PFSK-1 (cell line): ENCODE results near the gene HLCS.

ENCODE experiments used
- FOXP2 ChIP-seq: optimal IDR thresholded peaks from 2 replicates; pipeline ENCODE3; 2011; ENCODE audit warnings: borderline replicate concordance, control low read depth, inconsistent platforms; ENCODE audit not compliant: insufficient read depth; ENCODE audit errors: extremely low read length, extremely low read depth
- POLR2AphosphoS5 ChIP-seq: IDR thresholded peaks from 2 replicates; pipeline ENCODE4 v1.6.1; 2012; ENCODE audit warnings: low read depth, mild to moderate bottlenecking, control low read depth, low read length, moderate library complexity
- REST ChIP-seq, 2 experiments: IDR thresholded peaks; 2 replicates each; pipeline versions ENCODE4 v1.6.1 to v1.8.0; 2011 to 2012; ENCODE audit warnings: low read depth in 2 of 2, low read length in 2 of 2, control low read depth in 1 of 2, inconsistent platforms in 1 of 2, mild to moderate bottlenecking in 1 of 2, moderate library complexity in 1 of 2; ENCODE audit not compliant: insufficient read depth in 1 of 2
- SIN3A ChIP-seq: IDR thresholded peaks from 2 replicates; pipeline ENCODE4 v1.6.1; 2012; ENCODE audit warnings: mild to moderate bottlenecking, low read length, moderate library complexity, borderline replicate concordance; ENCODE audit not compliant: insufficient read depth
- TAF1 ChIP-seq: IDR thresholded peaks from 2 replicates; pipeline ENCODE4 v1.6.1; 2012; ENCODE audit warnings: low read length, control low read depth, borderline replicate concordance; ENCODE audit not compliant: insufficient read depth

- TF ChIP-seq POLR2AphosphoS5 (no peak), REST (IDR thresholded peaks at IDR 0.05; ENCODE audit: insufficient read depth in 1 of 2, low read depth in 2 of 2, low read length in 2 of 2) (no peak), TAF1 (no peak), FOXP2 (no peak), SIN3A (no peak)
These were observed 256.4 kb downstream of the HLCS start for GRCh38 chr21:36709868-36710728.
